Fibroblast of the aortic adventitia (primary cell): ENCODE data around the gene PGBD1. TPM values are rescaled to one million over a fixed set of nuclear protein-coding genes. Genes with fewer than 3 reads are reported as not detected.
"Not testable (repeated sequence)": the region's sequence is repeated elsewhere in the genome, so short reads cannot be mapped to it uniquely, and the experiment has no call there.

Source experiments
- DNase-seq: peaks from one replicate; pipeline ENCODE4 v3.0.0-alpha.2; 2010; ENCODE audit warnings: low read depth
- H3K4me3 ChIP-seq: 2 replicates; pipeline ENCODE4 v1.5.1; 2011; ENCODE audit warnings: low read depth, mild to moderate bottlenecking, control low read depth, low read length, moderate library complexity
- total RNA-seq: library from RNA; depleted of rRNA; stranded (reverse); fragments of >200 nt; gene quantifications from 2 replicates; pipeline ENCODE4 v1.2.3, GENCODE V29; 2012; ENCODE audit warnings: low replicate concordance
- TF ChIP-seq, protein P1 (sequence below): IDR thresholded peaks from 2 replicates; pipeline ENCODE4 v1.5.1; 2011; ENCODE audit warnings: mild to moderate bottlenecking, low read length, control low read depth, inconsistent platforms; ENCODE audit not compliant: insufficient read depth

PGBD1 gene
- total RNA-seq, 1 donor, result 7.7 TPM

DNA sequence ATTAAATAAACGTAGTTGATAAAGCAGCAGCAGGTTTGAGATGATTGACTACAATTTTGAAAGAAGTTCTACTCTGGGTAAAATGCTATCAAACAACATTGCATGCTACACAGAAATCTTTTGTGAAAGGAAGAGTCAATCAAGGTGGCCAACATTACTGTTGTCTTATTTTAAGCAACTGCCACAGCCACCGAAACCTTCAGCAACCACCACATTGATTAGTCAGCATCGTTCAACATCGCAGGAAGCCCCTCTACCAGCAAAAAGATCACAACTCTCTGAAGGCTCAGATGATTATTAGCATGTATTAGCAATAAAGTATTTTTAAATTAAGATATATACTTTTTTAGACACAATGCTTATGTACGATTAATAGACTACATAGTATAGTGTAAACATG, 14.0 kb downstream of the PGBD1 start:
- DNase-seq, result no peak
- TF ChIP-seq, protein P1, sequence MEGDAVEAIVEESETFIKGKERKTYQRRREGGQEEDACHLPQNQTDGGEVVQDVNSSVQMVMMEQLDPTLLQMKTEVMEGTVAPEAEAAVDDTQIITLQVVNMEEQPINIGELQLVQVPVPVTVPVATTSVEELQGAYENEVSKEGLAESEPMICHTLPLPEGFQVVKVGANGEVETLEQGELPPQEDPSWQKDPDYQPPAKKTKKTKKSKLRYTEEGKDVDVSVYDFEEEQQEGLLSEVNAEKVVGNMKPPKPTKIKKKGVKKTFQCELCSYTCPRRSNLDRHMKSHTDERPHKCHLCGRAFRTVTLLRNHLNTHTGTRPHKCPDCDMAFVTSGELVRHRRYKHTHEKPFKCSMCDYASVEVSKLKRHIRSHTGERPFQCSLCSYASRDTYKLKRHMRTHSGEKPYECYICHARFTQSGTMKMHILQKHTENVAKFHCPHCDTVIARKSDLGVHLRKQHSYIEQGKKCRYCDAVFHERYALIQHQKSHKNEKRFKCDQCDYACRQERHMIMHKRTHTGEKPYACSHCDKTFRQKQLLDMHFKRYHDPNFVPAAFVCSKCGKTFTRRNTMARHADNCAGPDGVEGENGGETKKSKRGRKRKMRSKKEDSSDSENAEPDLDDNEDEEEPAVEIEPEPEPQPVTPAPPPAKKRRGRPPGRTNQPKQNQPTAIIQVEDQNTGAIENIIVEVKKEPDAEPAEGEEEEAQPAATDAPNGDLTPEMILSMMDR, result no peak

DNA sequence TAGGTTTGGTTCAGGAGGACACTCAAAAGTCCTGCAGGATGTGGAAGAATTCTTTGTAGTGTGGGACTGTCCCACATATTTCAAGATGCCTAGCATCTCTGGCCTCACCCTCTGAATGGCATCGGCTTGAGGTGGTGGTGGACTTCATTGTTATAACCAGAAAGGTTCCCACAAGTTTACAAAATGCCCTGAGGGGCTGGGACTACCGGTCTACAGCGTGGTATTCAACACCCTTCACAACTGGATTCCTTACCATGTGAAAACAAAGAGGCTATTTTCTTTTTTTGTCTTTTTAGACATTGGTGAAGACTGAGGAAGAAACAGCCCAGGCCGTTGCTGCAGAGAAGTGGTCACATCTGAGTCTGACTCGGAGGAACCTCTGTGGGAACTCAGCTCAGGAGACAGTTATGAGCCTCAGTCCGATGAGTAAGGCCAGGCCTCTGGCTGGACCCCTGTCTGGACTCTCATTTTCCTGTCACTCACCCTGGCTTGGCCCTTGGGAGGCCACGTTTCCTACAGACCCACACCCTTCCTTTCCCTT, 15.2 kb downstream of the PGBD1 start:
- DNase-seq, result no peak
- TF ChIP-seq, protein P1, result no peak
- H3K4me3 ChIP-seq, result no peak overlapping the region

More for the DNA sequence above, 14.0 kb downstream of the PGBD1 start:
- H3K4me3 ChIP-seq, result no peak overlapping the region

DNA sequence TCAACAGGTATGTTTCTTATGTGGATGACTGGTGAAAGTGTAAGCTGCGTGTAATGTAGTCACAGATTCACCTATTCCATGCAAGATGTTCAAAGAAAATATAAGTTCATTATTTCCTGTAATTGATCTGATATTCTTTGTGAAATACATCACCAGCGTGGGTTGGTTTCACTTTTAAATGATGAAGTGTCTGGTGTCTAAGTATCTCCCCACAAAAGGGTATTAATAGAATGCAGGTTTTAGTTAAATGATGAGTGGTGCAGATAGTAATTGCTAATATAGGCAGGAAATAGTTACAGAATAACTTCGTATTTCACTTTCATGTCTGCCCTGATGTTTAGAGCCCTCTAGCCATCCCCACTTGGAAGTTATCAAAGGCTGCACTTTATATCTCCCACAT, 22.2 kb downstream of the PGBD1 start:
- no peak for DNase-seq
- no peak overlapping the region for H3K4me3 ChIP-seq
- TF ChIP-seq, protein P1, result no peak

DNA sequence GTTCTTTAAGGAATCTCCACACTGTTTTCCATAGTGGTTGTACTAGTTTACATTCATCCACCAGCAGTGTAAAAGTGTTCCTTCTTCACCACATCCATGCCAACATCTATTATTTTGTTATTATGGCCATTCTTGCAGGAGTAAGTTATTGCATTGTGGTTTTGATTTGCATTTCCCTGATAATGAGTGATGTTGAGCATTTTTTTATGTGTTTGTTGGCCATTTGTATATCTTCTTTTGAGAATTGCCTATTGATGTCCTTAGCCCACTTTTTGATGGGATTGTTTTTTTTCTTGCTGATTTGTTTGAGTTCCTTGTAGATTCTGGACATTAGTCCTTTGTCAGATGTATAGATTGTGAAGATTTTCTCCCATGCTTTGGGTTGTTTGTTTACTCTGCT, 25.0 kb downstream of the PGBD1 start:
- not testable (repeated sequence) for H3K4me3 ChIP-seq, DNase-seq

DNA sequence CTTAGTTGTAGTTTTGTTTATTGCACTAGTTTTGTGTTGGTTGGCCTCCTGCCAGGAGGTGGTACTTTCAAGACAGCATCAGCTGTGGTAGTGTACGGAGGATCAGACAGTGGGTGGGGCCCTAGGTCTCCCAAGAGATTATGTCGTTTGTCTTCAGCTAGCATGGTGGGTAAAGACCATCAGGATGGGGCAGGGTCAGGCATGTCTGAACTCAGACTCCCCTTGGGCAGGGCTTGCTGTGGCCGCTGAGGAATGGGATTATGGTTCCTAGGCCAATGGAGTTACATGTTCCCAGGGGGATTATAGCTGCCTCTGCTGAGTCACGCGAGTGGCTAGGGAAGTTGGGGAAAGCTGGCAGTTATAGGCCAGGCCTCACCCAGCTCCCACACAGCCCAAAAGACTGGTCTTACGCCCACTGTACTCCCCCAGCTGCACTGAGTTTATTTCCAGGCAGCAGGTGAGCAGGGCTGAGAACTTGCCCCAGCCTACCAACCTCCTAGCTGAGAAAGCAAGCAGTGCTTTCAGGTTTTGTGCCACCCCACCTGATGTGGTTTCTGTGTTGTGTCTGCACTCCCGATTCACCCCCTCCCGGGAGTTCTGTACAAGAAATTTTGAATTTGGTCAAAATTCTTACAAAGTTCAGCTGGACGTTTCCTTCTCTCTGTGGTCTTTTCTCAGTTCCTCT, 29.9 kb downstream of the PGBD1 start:
- DNase-seq, result no peak
- TF ChIP-seq, protein P1, result no peak
- H3K4me3 ChIP-seq, result no peak overlapping the region

DNA sequence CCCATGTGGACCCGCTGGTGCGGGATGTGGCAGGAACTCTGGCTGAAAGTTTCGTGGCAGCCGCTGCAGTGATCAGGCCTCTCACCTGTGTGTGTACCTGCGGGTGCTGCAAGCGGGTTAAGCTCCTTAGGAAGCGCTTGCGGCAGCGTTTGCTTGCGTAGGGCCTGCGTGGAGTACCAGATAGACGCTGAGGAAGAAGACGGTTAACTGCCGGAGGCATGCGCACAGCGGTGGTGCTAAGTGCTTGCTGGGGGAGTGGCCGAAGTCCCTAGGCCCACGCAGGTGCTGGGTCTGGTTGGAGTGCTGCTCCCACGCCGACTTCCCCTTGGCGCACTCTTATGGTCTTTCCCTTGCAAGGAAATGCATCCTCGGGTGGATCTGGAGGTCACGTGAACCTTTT, 31.6 kb downstream of the PGBD1 start:
- H3K4me3 ChIP-seq, result no peak overlapping the region
- no peak for DNase-seq
- TF ChIP-seq, protein P1, result no peak

DNA sequence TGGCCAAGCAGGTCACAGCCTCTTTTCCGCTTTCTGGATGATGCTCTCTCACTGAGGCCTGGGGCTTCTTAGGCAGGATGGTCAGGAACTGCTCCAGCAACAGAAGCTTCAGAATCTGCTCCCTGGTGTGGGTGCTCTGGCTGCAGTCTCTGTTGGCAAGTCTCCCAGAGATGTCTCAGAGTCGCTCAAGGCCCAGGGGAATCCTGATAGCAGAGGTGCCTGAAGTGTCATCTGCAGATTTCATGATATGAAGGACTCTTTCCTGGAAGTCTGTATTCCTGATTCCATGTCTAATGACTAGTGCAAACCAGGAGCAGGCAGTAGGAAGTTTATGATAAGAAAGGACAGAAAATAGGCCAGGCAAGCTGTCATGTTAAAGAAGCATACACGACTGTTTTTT, 34.3 kb downstream of the PGBD1 start:
- no peak for DNase-seq

DNA sequence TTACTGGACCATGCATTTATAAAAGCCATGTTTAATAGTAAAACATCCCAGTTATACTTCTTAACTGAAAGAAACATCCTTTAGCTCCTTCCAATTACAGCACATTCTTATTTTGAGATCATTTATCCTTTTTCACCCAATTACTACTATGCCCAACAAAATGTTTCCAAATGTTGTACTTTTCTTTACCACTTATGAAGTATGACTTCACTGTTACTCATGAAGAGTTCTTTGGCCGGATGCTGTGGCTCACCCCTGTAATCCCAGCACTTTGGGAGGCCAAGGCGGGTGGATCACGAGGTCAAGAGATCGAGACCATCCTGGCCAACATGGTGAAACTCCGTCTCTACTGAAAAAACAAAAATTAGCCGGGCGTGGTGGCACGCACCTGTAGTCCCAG, 36.5 kb downstream of the PGBD1 start:
- not testable (repeated sequence) for DNase-seq, H3K4me3 ChIP-seq

More for the DNA sequence above, 34.3 kb downstream of the PGBD1 start:
- TF ChIP-seq, protein P1, result no peak
- no peak overlapping the region for H3K4me3 ChIP-seq
